Urinary bladder (tissue), 4 donors: ENCODE data around the gene FAM221B. TPM values are rescaled to one million over a fixed set of nuclear protein-coding genes. Genes with fewer than 3 reads are reported as not detected.
A peak's percentile ranks its signal among the peaks of the same experiment; 100 is the strongest.

Experiments used
- DNase-seq: peaks from one replicate; pipeline ENCODE4 v3.0.0-alpha.2; 2015; ENCODE audit errors: extremely low spot score
- H3K27ac ChIP-seq: one replicate; pipeline ENCODE4 v1.5.1; 2013; ENCODE audit warnings: low read depth, mild to moderate bottlenecking, moderate library complexity
- H3K36me3 ChIP-seq: one replicate; pipeline ENCODE4 v1.6.1; 2013; ENCODE audit warnings: mild to moderate bottlenecking, moderate library complexity; ENCODE audit not compliant: insufficient read depth
- H3K4me1 ChIP-seq: one replicate; pipeline ENCODE4 v1.6.1; 2013; ENCODE audit warnings: mild to moderate bottlenecking, moderate library complexity; ENCODE audit not compliant: insufficient read depth
- H3K4me3 ChIP-seq: one replicate; pipeline ENCODE4 v1.5.1; 2013; ENCODE audit warnings: low read depth, low read length
- WGBS: extraction: QIAGEN DNeasy Blood & Tissue Kit; methylation state at CpG from one replicate; pipeline ENCODE4 v1.1.7; 2013; 5-methylcytosine and 5-hydroxymethylcytosine counted together
- polyA plus RNA-seq: library from polyadenylated mRNA; stranded (reverse); fragments of 200-250 nt; gene quantifications from one replicate; pipeline ENCODE4 v1.2.3, GENCODE V29; 2013
- total RNA-seq: library from RNA; depleted of rRNA; stranded (reverse); fragments of >200 nt; gene quantifications from one replicate; pipeline ENCODE4 v1.2.3, GENCODE V29; 2014
- donor health status: healthy with polysubstance abuse.
- donor health status: healthy.

Gene FAM221B
- total RNA-seq (0.21 TPM), polyA plus RNA-seq (not detected)

- Histone ChIP-seq H3K36me3 (no peaks in the 10 kb centered on the region), H3K4me3 (peak within 1 kb of the TSS; percentile 63), H3K27ac (peak within 1 kb of the TSS; percentile 92), H3K4me1 (no peaks in the 10 kb centered on the region)
- DNase-seq: no peak
- 2% methylated on average over 21 of the region's 21 CpGs for WGBS
These were observed at the start of gene FAM221B for GRCh38 chr9:35828716-35829083. FAM221B (minus strand) TSS chr9:35828732; CDS start chr9:35826161, 2,571 bp downstream.

GRCh38 chr9:35872505-35872904 is 44.0 kb upstream of the FAM221B start:
- Histone ChIP-seq H3K27ac (no peak overlapping the region), H3K4me3 (no peak overlapping the region), H3K4me1 (no peaks in the 10 kb centered on the region), H3K36me3 (no peaks in the 10 kb centered on the region)
- 59% methylated on average over 3 of the region's 3 CpGs for WGBS
- no peak for DNase-seq

GRCh38 chr9:35871545-35871944 is 43.0 kb upstream of the FAM221B start:
- Histone ChIP-seq H3K4me1 (no peaks in the 10 kb centered on the region), H3K27ac (no peak overlapping the region), H3K36me3 (no peaks in the 10 kb centered on the region), H3K4me3 (no peak overlapping the region)
- WGBS: 54% methylated on average over 3 of the region's 3 CpGs
- DNase-seq: no peak

GRCh38 chr9:35870351-35870923 is 41.9 kb upstream of the FAM221B start, which contains the start of gene OR13J1:
OR13J1 (minus strand) TSS chr9:35870401; CDS start chr9:35870401, 0 bp downstream.
- no peak for DNase-seq
- Histone ChIP-seq H3K4me1 (no peaks in the 10 kb centered on the region), H3K36me3 (no peaks in the 10 kb centered on the region), H3K27ac (no peak within 1 kb of the TSS), H3K4me3 (no peak within 1 kb of the TSS)
- WGBS: 86% methylated on average over 8 of the region's 8 CpGs

GRCh38 chr9:35869621-35870216 is 41.2 kb upstream of the FAM221B start:
- H3K27ac ChIP-seq: no peak overlapping the region
- no peaks in the 10 kb centered on the region for H3K4me1 ChIP-seq
- H3K36me3 ChIP-seq: no peaks in the 10 kb centered on the region
- H3K4me3 ChIP-seq: no peak overlapping the region
- 87% methylated on average over 19 of the region's 19 CpGs for WGBS
- DNase-seq: no peak

GRCh38 chr9:35868933-35869332 is 40.4 kb upstream of the FAM221B start:
- 69% methylated on average over 2 of the region's 2 CpGs for WGBS
- Histone ChIP-seq H3K4me3 (no peak overlapping the region), H3K27ac (no peak overlapping the region), H3K4me1 (no peaks in the 10 kb centered on the region), H3K36me3 (no peaks in the 10 kb centered on the region)
- DNase-seq: no peak

- 90% methylated on average over 4 of the region's 4 CpGs for WGBS
- no peak for DNase-seq
These were observed 39.0 kb upstream of the FAM221B start for GRCh38 chr9:35867538-35867937.

GRCh38 chr9:35864695-35865255 is 36.2 kb upstream of the FAM221B start:
- Histone ChIP-seq H3K4me3 (no peak overlapping the region), H3K4me1 (no peaks in the 10 kb centered on the region), H3K27ac (no peak overlapping the region), H3K36me3 (no peaks in the 10 kb centered on the region)
- no peak for DNase-seq
- WGBS: 74% methylated on average over 8 of the region's 8 CpGs

More at GRCh38 chr9:35867538-35867937, 39.0 kb upstream of the FAM221B start:
- Histone ChIP-seq H3K27ac (no peak overlapping the region), H3K4me1 (no peaks in the 10 kb centered on the region), H3K36me3 (no peaks in the 10 kb centered on the region), H3K4me3 (no peak overlapping the region)

GRCh38 chr9:35863583-35863982 is 35.1 kb upstream of the FAM221B start:
- no peak overlapping the region for H3K4me3 ChIP-seq
- no peaks in the 10 kb centered on the region for H3K4me1 ChIP-seq
- no peaks in the 10 kb centered on the region for H3K36me3 ChIP-seq
- no peak for DNase-seq
- H3K27ac ChIP-seq: no peak overlapping the region
- WGBS: 77% methylated on average over 8 of the region's 8 CpGs

- no peak overlapping the region for H3K4me3 ChIP-seq
- no peaks in the 10 kb centered on the region for H3K4me1 ChIP-seq
- H3K27ac ChIP-seq: no peak overlapping the region
- no peaks in the 10 kb centered on the region for H3K36me3 ChIP-seq
- WGBS: 85% methylated on average over 4 of the region's 4 CpGs
- no peak for DNase-seq
These were observed 33.8 kb upstream of the FAM221B start for GRCh38 chr9:35862328-35862727.

GRCh38 chr9:35861161-35861897 is 32.8 kb upstream of the FAM221B start:
- Histone ChIP-seq H3K4me1 (no peaks in the 10 kb centered on the region), H3K27ac (no peak overlapping the region), H3K4me3 (no peak overlapping the region), H3K36me3 (no peaks in the 10 kb centered on the region)
- 67% methylated on average over 12 of the region's 12 CpGs for WGBS
- DNase-seq: no peak

- Histone ChIP-seq H3K36me3 (no peaks in the 10 kb centered on the region), H3K4me3 (no peak overlapping the region), H3K27ac (no peak overlapping the region), H3K4me1 (no peaks in the 10 kb centered on the region)
- DNase-seq: no peak
- 40% methylated on average over 3 of the region's 3 CpGs for WGBS
These were observed 31.4 kb upstream of the FAM221B start for GRCh38 chr9:35859990-35860339.

GRCh38 chr9:35859310-35859989 is 30.9 kb upstream of the FAM221B start:
- H3K36me3 ChIP-seq: no peaks in the 10 kb centered on the region
- no peak overlapping the region for H3K4me3 ChIP-seq
- no peak for DNase-seq
- no peaks in the 10 kb centered on the region for H3K4me1 ChIP-seq
- WGBS: 57% methylated on average over 16 of the region's 16 CpGs
- H3K27ac ChIP-seq: no peak overlapping the region
